MM.1S (cell line): ENCODE data around the gene CARNS1.

Experiments
- DNase-seq: peaks from one replicate; pipeline ENCODE4 v3.0.0-alpha.2; 2015
- H2AFZ ChIP-seq: fragments of 300-600 bp; sonication (generic); 2 replicates; pipeline ENCODE4 v1.6.0; 2016; ENCODE audit warnings: antibody characterized with exemption, low read length
- H3F3A ChIP-seq: fragments of 300-600 bp; sonication (generic); 2 replicates; pipeline ENCODE4 v1.6.1; 2016; ENCODE audit warnings: mild to moderate bottlenecking, antibody characterized with exemption, low read length, moderate library complexity, mixed read lengths; ENCODE audit not compliant: insufficient read depth
- H3K27ac ChIP-seq: fragments of 300-600 bp; sonication (generic); 2 replicates; pipeline ENCODE4 v1.5.1; 2016; ENCODE audit warnings: mild to moderate bottlenecking, low read length
- H3K27me3 ChIP-seq: fragments of 300-600 bp; sonication (generic); replicated peaks from 2 replicates; pipeline ENCODE4 v1.6.0; 2016; ENCODE audit warnings: low read length; ENCODE audit not compliant: insufficient read depth
- H3K36me3 ChIP-seq: fragments of 300-600 bp; sonication (generic); replicated peaks from 2 replicates; pipeline ENCODE4 v1.6.1; 2016; ENCODE audit warnings: mild to moderate bottlenecking, low read length, mixed read lengths; ENCODE audit not compliant: insufficient read depth
- H3K4me1 ChIP-seq: fragments of 300-600 bp; sonication (generic); 2 replicates; pipeline ENCODE4 v1.6.1; 2016; ENCODE audit warnings: low read length, mixed read lengths
- H3K4me2 ChIP-seq: fragments of 300-600 bp; sonication (generic); 2 replicates; pipeline ENCODE4 v1.6.0; 2016; ENCODE audit warnings: low read depth, low read length
- H3K4me3 ChIP-seq: fragments of 300-600 bp; sonication (generic); 2 replicates; pipeline ENCODE4 v1.5.1; 2016; ENCODE audit warnings: low read length, mixed read lengths
- H3K79me2 ChIP-seq: fragments of 300-600 bp; sonication (generic); 2 replicates; pipeline ENCODE4 v1.6.1; 2016; ENCODE audit warnings: mixed run types, low read length, mixed read lengths
- H3K9ac ChIP-seq: fragments of 300-600 bp; sonication (generic); 2 replicates; pipeline ENCODE4 v1.6.1; 2016; ENCODE audit warnings: low read length, mixed read lengths
- H3K9me2 ChIP-seq: fragments of 300-600 bp; sonication (generic); replicated peaks from 2 replicates; pipeline ENCODE4 v1.6.1; 2016; ENCODE audit warnings: mild to moderate bottlenecking, low read length, mixed read lengths; ENCODE audit not compliant: insufficient read depth
- H3K9me3 ChIP-seq: fragments of 300-600 bp; sonication (generic); replicated peaks from 2 replicates; pipeline ENCODE4 v1.6.1; 2016; ENCODE audit warnings: mild to moderate bottlenecking, low read length, mixed read lengths; ENCODE audit not compliant: insufficient read depth
- H4K20me1 ChIP-seq: fragments of 300-600 bp; sonication (generic); 2 replicates; pipeline ENCODE4 v1.6.1; 2016; ENCODE audit warnings: mild to moderate bottlenecking, low read length, moderate library complexity, mixed read lengths; ENCODE audit not compliant: insufficient read depth
- EZH2 ChIP-seq: fragments of 300-600 bp; sonication (generic); optimal IDR thresholded peaks from 2 replicates; pipeline ENCODE3; 2017; ENCODE audit warnings: low read depth, mild to moderate bottlenecking, antibody characterized with exemption, low read length, mixed read lengths
- EZH2phosphoT487 ChIP-seq: fragments of 300-600 bp; sonication (generic); IDR thresholded peaks from 2 replicates; pipeline ENCODE4 v1.6.1; 2018; ENCODE audit warnings: antibody characterized with exemption, low read length
- TF ChIP-seq, protein P1 (sequence below): fragments of 300-600 bp; sonication (generic); IDR thresholded peaks from 2 replicates; pipeline ENCODE4 v1.5.1; 2016; ENCODE audit warnings: antibody characterized with exemption, low read length, mixed read lengths

CARNS1 gene

DNA sequence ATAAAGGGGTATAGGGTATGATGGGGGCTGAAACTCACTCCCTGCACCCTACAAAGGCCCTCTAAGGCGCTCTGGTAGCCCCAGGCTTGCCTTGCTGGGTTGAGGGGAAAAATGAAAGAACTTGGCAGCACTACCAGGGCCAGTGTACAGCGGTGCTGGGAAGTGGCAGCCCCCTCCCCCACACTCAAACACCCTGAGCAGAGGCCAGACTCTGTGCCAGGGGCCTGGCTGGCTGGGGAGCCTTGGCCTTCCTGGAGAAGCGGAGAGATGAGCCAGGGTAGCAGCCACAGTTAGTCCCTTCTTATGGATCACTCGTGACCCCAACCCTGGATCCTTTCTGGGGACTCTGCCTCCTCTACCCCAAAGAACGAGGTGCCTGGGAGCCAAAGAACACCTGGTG, 50.9 kb downstream of the CARNS1 start:
- Histone ChIP-seq H3K4me2 (no peak overlapping the region), H2AFZ (no peak overlapping the region), H3K9me3 (no peaks in the 10 kb centered on the region), H3K9ac (no peak overlapping the region), H3K36me3 (no peaks in the 10 kb centered on the region), H3K9me2 (no peaks in the 10 kb centered on the region), H3F3A (0 out of 2 replicates have a peak, but pooled peaks cover 3% of the 10 kb centered on the region), H3K79me2 (peaks cover 11% of the 10 kb centered on the region), H3K4me1 (peaks cover 12% of the 10 kb centered on the region), H3K4me3 (no peak overlapping the region), H4K20me1 (no peaks in the 10 kb centered on the region), H3K27ac (no peak overlapping the region), H3K27me3 (no peaks in the 10 kb centered on the region)
- DNase-seq, result no peak
- TF ChIP-seq EZH2phosphoT487 (no peak), EZH2 (no peak)
- TF ChIP-seq, protein P1, sequence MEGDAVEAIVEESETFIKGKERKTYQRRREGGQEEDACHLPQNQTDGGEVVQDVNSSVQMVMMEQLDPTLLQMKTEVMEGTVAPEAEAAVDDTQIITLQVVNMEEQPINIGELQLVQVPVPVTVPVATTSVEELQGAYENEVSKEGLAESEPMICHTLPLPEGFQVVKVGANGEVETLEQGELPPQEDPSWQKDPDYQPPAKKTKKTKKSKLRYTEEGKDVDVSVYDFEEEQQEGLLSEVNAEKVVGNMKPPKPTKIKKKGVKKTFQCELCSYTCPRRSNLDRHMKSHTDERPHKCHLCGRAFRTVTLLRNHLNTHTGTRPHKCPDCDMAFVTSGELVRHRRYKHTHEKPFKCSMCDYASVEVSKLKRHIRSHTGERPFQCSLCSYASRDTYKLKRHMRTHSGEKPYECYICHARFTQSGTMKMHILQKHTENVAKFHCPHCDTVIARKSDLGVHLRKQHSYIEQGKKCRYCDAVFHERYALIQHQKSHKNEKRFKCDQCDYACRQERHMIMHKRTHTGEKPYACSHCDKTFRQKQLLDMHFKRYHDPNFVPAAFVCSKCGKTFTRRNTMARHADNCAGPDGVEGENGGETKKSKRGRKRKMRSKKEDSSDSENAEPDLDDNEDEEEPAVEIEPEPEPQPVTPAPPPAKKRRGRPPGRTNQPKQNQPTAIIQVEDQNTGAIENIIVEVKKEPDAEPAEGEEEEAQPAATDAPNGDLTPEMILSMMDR, result no peak

DNA sequence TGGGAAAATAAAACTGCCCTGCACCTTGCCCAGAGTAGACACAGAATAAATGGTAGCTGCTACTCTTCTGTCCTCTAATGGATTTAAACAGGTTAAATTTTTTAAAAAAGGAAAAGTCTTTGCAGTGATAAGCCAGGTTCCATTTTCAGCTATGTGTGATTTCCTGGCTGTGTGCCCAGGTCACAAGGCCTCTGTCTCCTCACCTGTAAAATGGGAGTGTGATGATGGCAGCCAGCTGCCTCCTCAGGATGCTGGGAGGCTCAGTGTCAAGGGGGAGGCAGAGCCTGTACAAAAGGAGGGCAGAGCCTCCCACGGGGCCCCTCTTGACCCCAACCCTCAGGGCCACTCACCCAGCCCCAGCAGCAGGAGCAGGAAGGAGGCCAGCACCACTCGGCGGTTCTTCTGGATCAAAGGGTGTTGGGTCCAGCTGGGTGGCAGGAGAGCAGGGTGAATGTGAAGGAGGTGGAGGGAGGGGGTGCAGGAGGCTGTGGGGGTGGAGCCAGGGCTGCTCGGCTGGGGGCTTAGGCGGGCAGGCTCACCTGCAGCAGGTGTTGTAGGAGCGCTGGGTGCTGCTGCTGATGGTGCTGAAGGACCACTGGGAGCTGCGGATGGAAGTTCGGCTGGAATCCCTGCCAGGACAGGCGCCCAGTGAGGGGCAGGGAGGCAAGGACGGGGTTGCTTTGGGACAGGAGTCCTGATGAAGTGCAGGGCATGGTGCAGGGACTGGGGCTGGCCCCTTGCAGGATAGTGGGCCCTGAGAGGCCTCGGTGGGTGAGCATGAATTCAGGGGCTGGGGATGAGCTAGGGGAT, 51.7 kb downstream of the CARNS1 start:
- no peak for DNase-seq
- Histone ChIP-seq H3F3A (no peaks in the 10 kb centered on the region), H2AFZ (no peak overlapping the region), H3K27me3 (no peaks in the 10 kb centered on the region; the same call in 1 of the 2 replicates), H3K9me3 (no peaks in the 10 kb centered on the region), H3K4me2 (no peak overlapping the region), H3K36me3 (no peaks in the 10 kb centered on the region), H3K4me3 (no peak overlapping the region), H3K79me2 (peaks cover 11% of the 10 kb centered on the region), H3K9me2 (no peaks in the 10 kb centered on the region), H3K9ac (no peak overlapping the region), H3K4me1 (peaks cover 12% of the 10 kb centered on the region), H4K20me1 (no peaks in the 10 kb centered on the region), H3K27ac (no peak overlapping the region)
- TF ChIP-seq, protein P1, result no peak
- TF ChIP-seq EZH2, result no peak
- TF ChIP-seq EZH2phosphoT487, result no peak

DNA sequence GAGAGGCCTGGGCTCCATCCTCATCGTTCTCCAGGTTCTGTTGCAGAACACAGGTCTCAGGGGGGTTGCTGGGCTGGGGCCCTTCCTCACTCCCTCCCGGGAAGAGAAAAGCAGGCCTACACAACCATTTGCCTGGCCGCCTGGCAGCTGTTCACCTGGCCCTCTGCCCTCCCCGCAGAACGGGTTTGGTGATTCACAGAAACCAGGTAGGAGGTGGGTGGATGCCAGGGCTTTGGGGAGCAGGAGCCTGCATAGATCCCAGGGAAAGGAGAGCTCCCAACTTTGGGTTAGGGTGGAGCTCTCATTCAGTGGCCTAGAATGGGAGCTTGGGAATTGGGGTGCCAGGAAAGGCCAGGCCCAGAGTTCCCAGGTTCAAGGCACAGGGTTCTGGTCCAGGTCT, 52.6 kb downstream of the CARNS1 start:
- H4K20me1 ChIP-seq, result no peaks in the 10 kb centered on the region
- H3F3A ChIP-seq, result no peaks in the 10 kb centered on the region
- peak overlapping the region; percentile 90 for H3K4me3 ChIP-seq
- H3K9ac ChIP-seq, result peak overlapping the region; percentile 79; the same call in 1 of the 2 replicates
- no peak overlapping the region for H2AFZ ChIP-seq
- H3K36me3 ChIP-seq, result no peaks in the 10 kb centered on the region
- H3K79me2 ChIP-seq, result peaks cover 11% of the 10 kb centered on the region
- TF ChIP-seq EZH2, result no peak
- TF ChIP-seq EZH2phosphoT487, result no peak
- TF ChIP-seq, protein P1, result no peak
- peak overlapping the region; percentile 92 for H3K4me2 ChIP-seq
- H3K4me1 ChIP-seq, result peaks cover 12% of the 10 kb centered on the region
- no peak for DNase-seq
- no peaks in the 10 kb centered on the region for H3K9me2 ChIP-seq
- no peak overlapping the region for H3K27ac ChIP-seq
- no peaks in the 10 kb centered on the region for H3K9me3 ChIP-seq
- H3K27me3 ChIP-seq, result no peaks in the 10 kb centered on the region; the same call in 1 of the 2 replicates
